Duodenal mucosa (tissue), 2 donors: ENCODE results near the gene BTN1A1.

ENCODE experiments used
- H3K27ac ChIP-seq: one replicate; pipeline ENCODE4 v1.7.0; 2013; ENCODE audit warnings: low read depth, low read length
- H3K27me3 ChIP-seq, 2 donors: one replicate each; pipeline ENCODE4 v1.7.0; 2013; ENCODE audit warnings: low read length in 2 of 2, control low read depth in 1 of 2; ENCODE audit not compliant: insufficient read depth in 2 of 2, control insufficient read depth in 1 of 2
- H3K36me3 ChIP-seq, 2 donors: one replicate each; pipeline ENCODE4 v1.7.0; 2013; ENCODE audit warnings: low read length in 2 of 2, control low read depth in 1 of 2; ENCODE audit not compliant: insufficient read depth in 2 of 2, control insufficient read depth in 1 of 2
- H3K4me1 ChIP-seq, 2 donors: one replicate each; pipeline ENCODE4 v1.7.0; 2013; ENCODE audit warnings: low read length in 2 of 2, control low read depth in 1 of 2; ENCODE audit not compliant: insufficient read depth in 2 of 2, control insufficient read depth in 1 of 2
- H3K4me3 ChIP-seq, 2 donors: one replicate each; pipeline ENCODE4 v1.7.0; 2013; ENCODE audit warnings: low read length in 2 of 2, low read depth in 1 of 2
- H3K9ac ChIP-seq, 2 donors: one replicate each; pipeline ENCODE4 v1.7.0; 2013; ENCODE audit warnings: low read length in 2 of 2, low read depth in 1 of 2
- H3K9me3 ChIP-seq, 2 donors: one replicate each; pipeline ENCODE4 v1.7.0; 2013; ENCODE audit warnings: low read length in 2 of 2, control low read depth in 1 of 2; ENCODE audit not compliant: control insufficient read depth in 1 of 2

BTN1A1 gene

DNA sequence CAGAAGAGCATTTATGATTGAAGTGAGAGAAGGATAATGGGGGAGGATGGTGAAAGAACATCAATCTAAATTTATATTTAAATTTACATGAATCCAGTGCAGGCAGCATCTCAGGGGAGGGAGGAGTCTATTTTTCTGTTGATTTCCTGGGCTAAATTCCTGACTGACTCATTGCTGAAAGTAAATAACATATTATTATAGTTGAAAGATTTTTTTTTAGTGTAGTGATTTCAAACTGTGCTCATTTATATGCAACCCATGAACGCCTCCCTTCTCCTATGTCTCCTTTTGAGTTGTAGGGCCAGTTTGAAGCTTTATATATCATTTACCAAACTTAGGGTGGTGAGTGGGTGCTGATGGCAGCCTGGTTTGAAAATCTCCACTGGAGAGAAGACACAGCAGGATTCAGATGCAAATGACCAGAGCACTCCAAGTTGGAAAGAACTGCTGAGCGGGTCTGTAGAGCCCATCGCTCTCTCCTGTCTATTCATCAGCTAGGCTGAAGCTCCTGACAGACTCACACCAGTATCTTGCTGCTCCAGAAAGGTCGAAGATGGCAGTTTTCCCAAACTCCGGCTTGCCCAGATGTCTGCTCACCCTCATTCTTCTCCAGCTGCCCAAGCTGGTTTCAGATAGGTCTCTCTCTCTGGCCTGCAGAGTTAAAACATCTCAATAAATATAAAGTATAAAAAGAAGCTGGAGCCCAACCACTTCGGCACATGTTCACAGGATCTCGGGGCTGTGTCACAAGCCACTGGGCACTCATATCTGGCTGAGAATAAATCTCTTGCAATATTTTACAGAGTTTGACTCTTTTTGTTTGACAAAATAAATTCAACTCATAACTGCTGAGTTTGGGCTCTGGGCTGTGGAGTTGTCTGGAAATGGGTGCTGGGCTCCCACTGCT, 24.0 kb upstream of the BTN1A1 start:
- Histone ChIP-seq H3K4me1 (peaks cover 39% of the 10 kb centered on the region in 2 donors), H3K9me3 (peaks cover 8 to 12% of the 10 kb centered on the region in 2 donors), H3K27me3 (no peaks in the 10 kb centered on the region), H3K9ac (no peak overlapping the region), H3K4me3 (no peak overlapping the region), H3K36me3 (no peaks in the 10 kb centered on the region), H3K27ac (peak overlapping the region; percentile 22)

DNA sequence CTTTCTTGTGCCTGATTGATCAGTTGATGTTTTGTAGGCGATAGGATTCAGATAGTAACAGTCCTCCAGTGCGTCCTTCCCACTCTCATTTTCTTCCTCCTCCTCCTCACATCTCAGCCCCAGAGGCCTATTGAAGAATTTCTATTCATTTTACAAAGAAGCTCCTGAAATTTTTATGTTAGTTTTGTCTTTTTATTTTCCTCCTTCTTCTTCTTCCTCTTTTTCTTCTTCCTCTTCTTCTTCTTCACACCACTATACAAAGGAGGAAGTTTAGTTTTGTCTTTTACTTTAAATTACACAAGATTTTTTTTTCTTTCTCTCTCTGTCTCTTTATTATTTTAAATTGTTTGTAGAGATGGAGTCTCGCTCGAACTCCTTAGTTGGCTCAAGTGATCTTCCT, 23.2 kb upstream of the BTN1A1 start:
- H3K4me3 ChIP-seq = no peak overlapping the region
- no peaks in the 10 kb centered on the region for H3K27me3 ChIP-seq
- H3K4me1 ChIP-seq = peaks cover 39% of the 10 kb centered on the region in 2 donors
- H3K27ac ChIP-seq = no peak overlapping the region
- H3K9ac ChIP-seq = no peak overlapping the region
- no peaks in the 10 kb centered on the region for H3K36me3 ChIP-seq
- peaks cover 5 to 8% of the 10 kb centered on the region in 2 donors for H3K9me3 ChIP-seq

- H3K4me1 ChIP-seq = peaks cover 39% of the 10 kb centered on the region in 2 donors
- no peak overlapping the region for H3K9ac ChIP-seq
- no peaks in the 10 kb centered on the region for H3K27me3 ChIP-seq
- H3K27ac ChIP-seq = no peak overlapping the region
- no peak overlapping the region for H3K4me3 ChIP-seq
- H3K9me3 ChIP-seq = peaks cover 3 to 4% of the 10 kb centered on the region in 2 donors
- H3K36me3 ChIP-seq = no peaks in the 10 kb centered on the region
Measured at GRCh38 chr6:26477426-26477825, 22.7 kb upstream of the BTN1A1 start.

DNA sequence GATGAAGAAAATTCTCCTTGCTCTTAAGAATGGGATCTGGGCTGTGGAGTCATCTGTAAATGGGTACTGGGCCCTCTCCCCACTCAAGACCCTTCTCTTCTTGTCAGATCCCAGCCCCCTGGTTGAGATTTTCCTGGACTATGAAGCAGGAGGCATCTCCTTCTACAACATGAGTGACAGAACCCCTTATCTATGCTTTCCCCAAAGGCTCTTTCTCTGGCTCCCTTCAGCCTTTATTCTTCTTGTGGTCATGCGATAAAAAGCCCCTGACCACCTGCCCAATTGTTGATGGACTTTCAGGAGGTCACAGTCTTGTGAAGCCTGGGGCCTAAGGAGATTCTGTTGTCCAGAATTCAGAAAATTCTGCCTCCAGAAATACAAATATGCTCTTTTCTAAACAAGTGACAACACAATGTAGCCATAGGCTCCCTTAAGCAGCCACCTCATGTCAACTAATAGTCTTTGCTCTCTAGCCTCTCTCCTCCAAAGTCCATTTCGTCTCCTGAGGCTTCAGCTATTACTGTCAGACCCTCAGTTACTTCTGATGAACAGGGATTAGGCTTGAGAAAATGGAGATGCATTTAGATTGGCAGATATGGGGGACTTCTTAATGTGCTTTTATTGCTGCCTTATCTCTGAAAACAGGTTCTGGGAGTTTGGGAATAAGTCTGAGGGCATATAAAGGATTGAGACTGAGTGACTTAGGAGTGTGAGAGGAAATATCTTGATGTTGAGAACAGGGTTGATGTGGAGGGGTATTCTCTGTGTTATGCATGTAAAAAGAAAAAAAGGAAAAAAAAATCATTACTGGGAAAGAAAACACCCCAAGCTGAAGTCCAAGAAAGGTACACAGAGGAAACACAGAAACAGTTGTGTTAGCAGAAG, 21.8 kb upstream of the BTN1A1 start:
- Histone ChIP-seq H3K4me1 (peaks cover 31 to 34% of the 10 kb centered on the region in 2 donors), H3K4me3 (no peak overlapping the region), H3K27ac (no peak overlapping the region), H3K36me3 (no peaks in the 10 kb centered on the region), H3K9me3 (no peaks in the 10 kb centered on the region), H3K9ac (no peak overlapping the region), H3K27me3 (no peaks in the 10 kb centered on the region)

DNA sequence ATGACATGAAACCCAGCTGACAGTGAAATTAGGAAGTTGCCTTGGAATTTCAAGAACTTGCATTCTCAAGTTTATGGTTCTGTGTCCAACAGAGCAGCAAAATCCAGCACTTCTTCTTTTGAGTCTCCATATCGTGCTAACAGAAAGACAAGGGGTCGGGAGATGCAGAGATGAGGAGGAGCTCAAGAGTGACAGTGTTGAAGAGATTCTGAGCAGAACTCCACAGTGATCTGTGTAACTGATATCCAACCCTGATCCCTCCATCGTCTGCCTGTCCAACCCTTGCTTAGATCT, 21.2 kb upstream of the BTN1A1 start:
- no peaks in the 10 kb centered on the region for H3K9me3 ChIP-seq
- no peak overlapping the region for H3K4me3 ChIP-seq
- H3K4me1 ChIP-seq = peaks cover 30 to 34% of the 10 kb centered on the region in 2 donors
- no peak overlapping the region for H3K27ac ChIP-seq
- H3K27me3 ChIP-seq = no peaks in the 10 kb centered on the region
- no peaks in the 10 kb centered on the region for H3K36me3 ChIP-seq
- no peak overlapping the region for H3K9ac ChIP-seq

GRCh38 chr6:26482338-26482737, 17.8 kb upstream of the BTN1A1 start:
- Histone ChIP-seq H3K36me3 (no peaks in the 10 kb centered on the region), H3K27ac (no peak overlapping the region), H3K4me3 (no peak overlapping the region), H3K4me1 (peaks cover 13 to 29% of the 10 kb centered on the region in 2 donors), H3K27me3 (no peaks in the 10 kb centered on the region), H3K9ac (no peak overlapping the region), H3K9me3 (no peaks in the 10 kb centered on the region)

- Histone ChIP-seq H3K4me3 (no peak overlapping the region), H3K36me3 (no peaks in the 10 kb centered on the region), H3K9ac (no peak overlapping the region), H3K27me3 (no peaks in the 10 kb centered on the region), H3K4me1 (peaks cover 10 to 15% of the 10 kb centered on the region in 2 donors), H3K27ac (no peak overlapping the region), H3K9me3 (no peaks in the 10 kb centered on the region)
Measured at GRCh38 chr6:26483727-26484126, 16.4 kb upstream of the BTN1A1 start.

DNA sequence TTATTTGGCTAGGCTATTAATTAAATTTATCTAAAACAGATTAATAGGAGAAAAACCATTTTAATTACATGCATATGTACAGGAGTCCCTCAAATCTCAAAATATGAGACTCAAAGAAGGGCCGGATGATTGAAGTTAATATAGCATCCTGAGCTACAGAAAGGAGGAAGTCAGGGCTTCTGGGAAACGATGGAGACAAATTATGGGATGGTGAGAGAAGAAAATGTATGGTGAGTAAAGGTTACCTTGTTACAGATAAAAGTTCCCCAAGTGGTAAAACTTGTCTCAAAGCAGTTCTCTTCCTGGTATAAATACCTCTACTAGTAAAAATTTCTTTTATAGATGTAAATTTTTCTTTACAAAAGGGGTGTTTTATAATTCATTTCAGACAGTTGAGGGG, 15.9 kb upstream of the BTN1A1 start:
- Histone ChIP-seq H3K27me3 (no peaks in the 10 kb centered on the region), H3K4me3 (no peak overlapping the region), H3K9ac (no peak overlapping the region), H3K36me3 (no peaks in the 10 kb centered on the region), H3K4me1 (peaks cover 9 to 17% of the 10 kb centered on the region in 2 donors), H3K27ac (no peak overlapping the region), H3K9me3 (no peaks in the 10 kb centered on the region)

DNA sequence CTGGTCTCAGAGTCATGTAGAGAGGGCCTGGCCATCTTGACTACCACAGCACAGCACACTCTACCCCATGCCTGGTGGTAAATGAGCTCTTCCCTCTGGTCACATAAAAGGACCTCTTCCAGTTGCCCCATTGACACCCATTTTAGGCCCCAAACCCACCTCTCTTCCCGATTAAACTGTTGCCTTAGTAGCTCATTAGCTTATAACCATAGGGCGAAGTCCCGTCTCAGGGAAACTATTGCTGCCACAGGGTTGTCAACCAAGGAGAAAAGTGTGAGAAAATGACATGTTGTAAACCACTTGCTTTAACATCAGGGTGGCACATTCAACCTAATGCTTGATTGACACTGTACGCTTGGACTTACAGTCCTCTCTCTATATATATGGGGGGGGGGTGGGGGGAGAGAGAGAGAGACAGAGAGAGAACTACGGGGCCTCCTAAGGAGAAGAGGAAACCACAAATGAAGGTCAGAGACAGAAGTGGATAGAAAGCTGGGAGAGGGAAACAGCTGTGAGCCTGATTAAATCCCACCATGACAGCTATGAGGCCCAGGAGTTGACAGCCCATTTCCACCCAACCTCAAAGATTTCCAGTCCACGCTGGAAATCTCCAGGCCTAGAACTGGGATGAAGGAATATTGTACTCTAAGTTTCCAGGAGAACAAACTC, 14.9 kb upstream of the BTN1A1 start:
- no peaks in the 10 kb centered on the region for H3K27me3 ChIP-seq
- no peak overlapping the region for H3K4me3 ChIP-seq
- no peak overlapping the region for H3K27ac ChIP-seq
- no peaks in the 10 kb centered on the region for H3K9me3 ChIP-seq
- peaks cover 15 to 19% of the 10 kb centered on the region in 2 donors for H3K4me1 ChIP-seq
- H3K9ac ChIP-seq = no peak overlapping the region
- H3K36me3 ChIP-seq = no peaks in the 10 kb centered on the region

DNA sequence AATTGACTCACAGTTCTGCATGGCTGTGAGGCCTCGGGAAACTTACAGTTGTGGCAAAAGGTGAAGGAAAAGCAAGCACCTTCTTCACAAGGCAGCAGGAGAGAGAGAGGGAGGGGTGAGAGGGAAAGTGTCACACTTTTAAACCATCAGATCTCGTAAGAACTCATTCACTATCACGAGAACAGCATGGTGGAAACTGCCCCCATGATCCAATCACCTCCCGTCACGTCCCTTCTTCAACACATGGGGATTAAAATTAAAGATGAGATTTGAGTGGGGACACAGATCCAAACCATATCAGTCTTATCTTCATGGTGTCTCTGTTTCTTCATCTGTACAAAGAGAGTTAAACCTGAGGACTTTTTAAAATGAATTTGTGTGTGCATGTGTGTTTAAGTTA, 13.7 kb upstream of the BTN1A1 start:
- Histone ChIP-seq H3K27ac (no peak overlapping the region), H3K9ac (no peak overlapping the region), H3K4me1 (peaks cover 19% of the 10 kb centered on the region in 2 donors), H3K36me3 (no peaks in the 10 kb centered on the region), H3K9me3 (no peaks in the 10 kb centered on the region), H3K4me3 (no peak overlapping the region), H3K27me3 (no peaks in the 10 kb centered on the region)
